ENCODE measurements around the gene THEM5. TPM values are rescaled to one million over a fixed set of nuclear protein-coding genes. Genes with fewer than 3 reads are reported as not detected.
"Not testable (repeated sequence)": the region's sequence is repeated elsewhere in the genome, so short reads cannot be mapped to it uniquely, and the experiment has no call there.

Gene THEM5
- total RNA-seq, 2 experiments from 2014 or later, result not detected

- TF ChIP-seq CTCF (IDR thresholded peaks at IDR 0.05), result no peak
- H3K4me3 Mint-ChIP-seq, result no peak overlapping the region
- DNase-seq, result no peak
- no peak overlapping the region for H3K27ac Mint-ChIP-seq
- peaks cover 43% of the 10 kb centered on the region for H3K36me3 Mint-ChIP-seq (ENCODE audit: low read depth)
- no peak for ATAC-seq
- intact Hi-C loops (cut with micrococcal nuclease), result no loop called here
- peaks cover 11% of the 10 kb centered on the region for H3K4me1 Mint-ChIP-seq (ENCODE audit: low read depth)
- POLR2A ChIA-PET, result no interaction called here
- no peaks in the 10 kb centered on the region for H3K9me3 Mint-ChIP-seq
- CTCF ChIA-PET, result interaction anchor here (1.1 to 3.3 kb wide), 6 partner anchors 21 to 293 kb away, joined by 3 to 26 read pairs (median 6); no protein-coding TSS in a partner anchor
- H3K27me3 Mint-ChIP-seq, result no peaks in the 10 kb centered on the region
Observed at GRCh38 chr1:151887028-151887427, 33.5 kb upstream of the THEM5 start.

- CTCF ChIA-PET, result interaction anchor here (0.9 kb wide), 1 partner anchor 12 kb away, joined by 3 read pairs; no protein-coding TSS in a partner anchor
- POLR2A ChIA-PET, result interaction anchor here (1.0 kb wide), 1 partner anchor 13 kb away, joined by 5 read pairs; no protein-coding TSS in a partner anchor
- H3K9me3 Mint-ChIP-seq, result no peaks in the 10 kb centered on the region
- no peaks in the 10 kb centered on the region for H3K4me1 Mint-ChIP-seq (ENCODE audit: low read depth)
- ATAC-seq (no peak), DNase-seq (no peak)
- H3K27ac Mint-ChIP-seq, result no peak overlapping the region
- intact Hi-C loops (cut with micrococcal nuclease), result no loop called here
- TF ChIP-seq CTCF (IDR thresholded peaks at IDR 0.05), result no peak
- H3K27me3 Mint-ChIP-seq, result no peaks in the 10 kb centered on the region
- no peak overlapping the region for H3K4me3 Mint-ChIP-seq
- peaks cover 34% of the 10 kb centered on the region for H3K36me3 Mint-ChIP-seq (ENCODE audit: low read depth)
Observed at GRCh38 chr1:151885479-151885878, 32.0 kb upstream of the THEM5 start.

GRCh38 chr1:151884879-151885278 lies 31.4 kb upstream of the THEM5 start:
- H3K27ac Mint-ChIP-seq; ATAC-seq; H3K4me3 Mint-ChIP-seq; H3K27me3 Mint-ChIP-seq; H3K9me3 Mint-ChIP-seq; H3K4me1 Mint-ChIP-seq (ENCODE audit: low read depth); DNase-seq; intact Hi-C loops (cut with micrococcal nuclease): not testable (repeated sequence)
- H3K36me3 Mint-ChIP-seq (ENCODE audit: low read depth), result peaks cover 33% of the 10 kb centered on the region
- POLR2A ChIA-PET, result interaction anchor here (1.0 kb wide), 1 partner anchor 13 kb away, joined by 5 read pairs; no protein-coding TSS in a partner anchor
- CTCF ChIA-PET, result interaction anchor here (0.9 to 4.4 kb wide), 2 partner anchors 12 to 116 kb away, joined by 3 to 24 read pairs; no protein-coding TSS in a partner anchor

GRCh38 chr1:151884445-151884844 lies 30.9 kb upstream of the THEM5 start:
- ChIA-PET CTCF (interaction anchor here (0.9 to 4.4 kb wide), 3 partner anchors 13 to 117 kb away, joined by 3 to 24 read pairs (median 3); no protein-coding TSS in a partner anchor), POLR2A (interaction anchor here (1.0 to 1.2 kb wide), 2 partner anchors 21 to 25 kb away, joined by 3 read pairs; partner anchors contain the start of gene THEM4)
- H3K4me1 Mint-ChIP-seq (ENCODE audit: low read depth); ATAC-seq; H3K27ac Mint-ChIP-seq; H3K9me3 Mint-ChIP-seq; DNase-seq; H3K4me3 Mint-ChIP-seq; intact Hi-C loops (cut with micrococcal nuclease); H3K27me3 Mint-ChIP-seq: not testable (repeated sequence)
- H3K36me3 Mint-ChIP-seq (ENCODE audit: low read depth), result peaks cover 33% of the 10 kb centered on the region

GRCh38 chr1:151883898-151884297 lies 30.4 kb upstream of the THEM5 start:
- ATAC-seq; intact Hi-C loops (cut with micrococcal nuclease); H3K4me1 Mint-ChIP-seq (ENCODE audit: low read depth); H3K27ac Mint-ChIP-seq; H3K9me3 Mint-ChIP-seq; H3K27me3 Mint-ChIP-seq; H3K4me3 Mint-ChIP-seq; DNase-seq: not testable (repeated sequence)
- POLR2A ChIA-PET, result interaction anchor here (1.0 to 1.2 kb wide), 2 partner anchors 21 to 25 kb away, joined by 3 read pairs; partner anchors contain the start of gene THEM4
- CTCF ChIA-PET, result interaction anchor here (1.0 to 4.4 kb wide), 2 partner anchors 25 to 117 kb away, joined by 3 to 24 read pairs; no protein-coding TSS in a partner anchor
- peaks cover 30% of the 10 kb centered on the region for H3K36me3 Mint-ChIP-seq (ENCODE audit: low read depth)

- peaks cover 27% of the 10 kb centered on the region for H3K36me3 Mint-ChIP-seq (ENCODE audit: low read depth)
- H3K9me3 Mint-ChIP-seq; H3K4me3 Mint-ChIP-seq; H3K27me3 Mint-ChIP-seq; POLR2A ChIA-PET; intact Hi-C loops (cut with micrococcal nuclease); ATAC-seq; H3K4me1 Mint-ChIP-seq (ENCODE audit: low read depth); DNase-seq; H3K27ac Mint-ChIP-seq: not testable (repeated sequence)
- CTCF ChIA-PET, result interaction anchor here (0.8 to 4.4 kb wide), 2 partner anchors 76 to 118 kb away, joined by 3 to 24 read pairs; no protein-coding TSS in a partner anchor
Observed at GRCh38 chr1:151882918-151883317, 29.4 kb upstream of the THEM5 start.

GRCh38 chr1:151882466-151882865 lies 29.0 kb upstream of the THEM5 start:
- H3K4me3 Mint-ChIP-seq, result no peak overlapping the region
- intact Hi-C loops (cut with micrococcal nuclease), result no loop called here

More at GRCh38 chr1:151882466-151882865, 29.0 kb upstream of the THEM5 start:
- CTCF ChIA-PET, result interaction anchor here (0.8 to 4.4 kb wide), 4 partner anchors 76 to 136 kb away, joined by 3 to 24 read pairs (median 4); no protein-coding TSS in a partner anchor
- Mint-ChIP-seq H3K27ac (no peak overlapping the region), H3K36me3 (ENCODE audit: low read depth) (peaks cover 28% of the 10 kb centered on the region), H3K4me1 (ENCODE audit: low read depth) (no peaks in the 10 kb centered on the region), H3K27me3 (no peaks in the 10 kb centered on the region), H3K9me3 (no peaks in the 10 kb centered on the region)
- POLR2A ChIA-PET, result no interaction called here
- no peak for DNase-seq
- ATAC-seq, result no peak
- TF ChIP-seq CTCF (IDR thresholded peaks at IDR 0.05), result no peak

Measured in activated CD8-positive, alpha-beta T cell treated with anti-CD3 and anti-CD28 coated beads for 36 hours (primary cell).